ENCODE results near the gene FOXP1. TPM values are rescaled to one million over a fixed set of nuclear protein-coding genes. Genes with fewer than 3 reads are reported as not detected.
A peak's percentile ranks its signal among the peaks of the same experiment; 100 is the strongest.

Gene FOXP1
- total RNA-seq, 1 donor from 2014 or later = 128 TPM

DNA sequence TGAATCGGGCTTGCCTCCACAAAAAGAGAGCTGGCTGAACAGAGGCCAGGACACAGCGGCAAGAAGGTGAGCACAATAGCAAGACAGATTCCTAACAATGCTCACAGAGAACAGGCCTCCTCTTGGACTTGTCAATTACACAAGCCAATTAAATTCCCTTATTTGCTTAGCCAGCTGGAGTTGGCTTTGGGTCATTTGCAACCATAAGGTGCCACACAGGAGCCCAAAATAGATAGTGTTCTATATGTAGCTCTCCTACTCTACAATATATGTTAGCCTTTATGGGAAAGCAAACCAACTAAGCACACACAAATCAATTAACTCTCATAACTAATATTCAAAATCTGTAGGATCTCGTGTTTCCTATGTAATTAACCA, 335.6 kb downstream of the FOXP1 start:
- H3K27ac ChIP-seq = no peak overlapping the region

GRCh38 chr3:71247221-71247957, 336.1 kb downstream of the FOXP1 start:
- peaks cover 21% of the 10 kb centered on the region for H3K4me1 ChIP-seq
- TF ChIP-seq POLR2A (IDR thresholded peaks at IDR 0.05) (no peak), POLR2AphosphoS5 (IDR thresholded peaks at IDR 0.05; ENCODE audit: insufficient read depth in 1 of 2, low read depth in 1 of 2) (no peak)
- TF ChIP-seq, protein P1, sequence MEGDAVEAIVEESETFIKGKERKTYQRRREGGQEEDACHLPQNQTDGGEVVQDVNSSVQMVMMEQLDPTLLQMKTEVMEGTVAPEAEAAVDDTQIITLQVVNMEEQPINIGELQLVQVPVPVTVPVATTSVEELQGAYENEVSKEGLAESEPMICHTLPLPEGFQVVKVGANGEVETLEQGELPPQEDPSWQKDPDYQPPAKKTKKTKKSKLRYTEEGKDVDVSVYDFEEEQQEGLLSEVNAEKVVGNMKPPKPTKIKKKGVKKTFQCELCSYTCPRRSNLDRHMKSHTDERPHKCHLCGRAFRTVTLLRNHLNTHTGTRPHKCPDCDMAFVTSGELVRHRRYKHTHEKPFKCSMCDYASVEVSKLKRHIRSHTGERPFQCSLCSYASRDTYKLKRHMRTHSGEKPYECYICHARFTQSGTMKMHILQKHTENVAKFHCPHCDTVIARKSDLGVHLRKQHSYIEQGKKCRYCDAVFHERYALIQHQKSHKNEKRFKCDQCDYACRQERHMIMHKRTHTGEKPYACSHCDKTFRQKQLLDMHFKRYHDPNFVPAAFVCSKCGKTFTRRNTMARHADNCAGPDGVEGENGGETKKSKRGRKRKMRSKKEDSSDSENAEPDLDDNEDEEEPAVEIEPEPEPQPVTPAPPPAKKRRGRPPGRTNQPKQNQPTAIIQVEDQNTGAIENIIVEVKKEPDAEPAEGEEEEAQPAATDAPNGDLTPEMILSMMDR (IDR thresholded peaks at IDR 0.05) = no peak
- intact Hi-C loops (cut with DNase I) = loop anchor here (10.0 kb wide), 1 partner anchor 123 kb away; no protein-coding TSS in a partner anchor

More for the DNA sequence above, 335.6 kb downstream of the FOXP1 start:
- Histone ChIP-seq H3K4me3 (no peak overlapping the region), H3K9me3 (no peaks in the 10 kb centered on the region), H3K4me1 (peaks cover 21% of the 10 kb centered on the region), H3K36me3 (no peaks in the 10 kb centered on the region), H3K27me3 (no peaks in the 10 kb centered on the region)
- intact Hi-C loops (cut with DNase I) = loop anchor here (10.0 kb wide), 1 partner anchor 123 kb away; no protein-coding TSS in a partner anchor
- no peak for DNase-seq (ENCODE audit: extremely low spot score in 2 of 2)
- TF ChIP-seq POLR2AphosphoS5 (IDR thresholded peaks at IDR 0.05; ENCODE audit: insufficient read depth in 1 of 2, low read depth in 1 of 2) (no peak), POLR2A (IDR thresholded peaks at IDR 0.05) (no peak)
- TF ChIP-seq, protein P1 (IDR thresholded peaks at IDR 0.05) = no peak

GRCh38 chr3:71245971-71246880, 337.3 kb downstream of the FOXP1 start:
- Histone ChIP-seq H3K27ac (no peak overlapping the region), H3K36me3 (no peaks in the 10 kb centered on the region), H3K4me3 (no peak overlapping the region), H3K4me1 (peaks cover 21% of the 10 kb centered on the region), H3K27me3 (no peaks in the 10 kb centered on the region), H3K9me3 (no peaks in the 10 kb centered on the region)
- DNase-seq (ENCODE audit: extremely low spot score in 2 of 2) = no peak
- intact Hi-C loops (cut with DNase I) = loop anchor here (10.0 kb wide), 1 partner anchor 121 kb away; no protein-coding TSS in a partner anchor
- TF ChIP-seq, protein P1 (IDR thresholded peaks at IDR 0.05) = no peak
- TF ChIP-seq POLR2AphosphoS5 (IDR thresholded peaks at IDR 0.05; ENCODE audit: insufficient read depth in 1 of 2, low read depth in 1 of 2) (no peak), POLR2A (IDR thresholded peaks at IDR 0.05) (no peak)

More at GRCh38 chr3:71247221-71247957, 336.1 kb downstream of the FOXP1 start:
- no peak for DNase-seq (ENCODE audit: extremely low spot score in 2 of 2)
- H3K4me3 ChIP-seq = no peak overlapping the region
- no peak overlapping the region for H3K27ac ChIP-seq
- no peaks in the 10 kb centered on the region for H3K36me3 ChIP-seq
- no peaks in the 10 kb centered on the region for H3K9me3 ChIP-seq
- no peaks in the 10 kb centered on the region for H3K27me3 ChIP-seq

DNA sequence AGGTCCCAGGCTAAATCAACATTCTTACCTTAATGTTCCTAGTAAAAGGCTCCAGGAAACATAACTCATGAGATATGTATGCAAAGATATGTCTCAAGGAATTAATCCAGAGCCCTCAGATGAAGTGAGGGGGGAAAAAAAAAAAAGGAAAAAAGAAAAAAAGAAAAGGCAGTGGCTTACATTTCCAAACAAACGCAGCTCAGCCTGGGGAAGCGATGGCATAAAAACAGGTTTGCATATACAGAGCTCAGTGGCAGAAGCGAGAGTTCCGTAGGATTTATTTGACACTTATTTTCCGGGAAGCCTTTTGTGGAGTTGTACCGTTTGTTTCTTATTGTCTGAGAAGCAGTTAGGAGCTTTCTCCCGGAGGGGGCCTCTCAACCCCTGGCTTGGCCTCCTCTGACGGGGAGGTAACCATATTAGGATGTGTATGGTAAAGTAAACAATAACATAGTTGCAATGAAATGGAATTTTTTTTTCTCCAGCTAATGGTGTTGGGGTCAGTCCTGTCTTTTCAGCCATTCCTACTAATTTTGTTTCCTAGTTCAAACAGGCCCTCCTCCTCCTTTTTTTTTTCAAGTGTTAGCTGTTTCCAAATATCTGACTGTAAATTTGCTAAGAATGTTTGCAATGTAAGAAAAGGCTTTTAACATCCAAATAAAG, 338.6 kb downstream of the FOXP1 start:
- intact Hi-C loops (cut with DNase I) = loop anchor here (10.0 kb wide), 1 partner anchor 120 kb away; no protein-coding TSS in a partner anchor
- Histone ChIP-seq H3K27ac (peak overlapping the region; percentile 17), H3K4me3 (peak overlapping the region; percentile 13 to 21)

More for the DNA sequence above, 338.6 kb downstream of the FOXP1 start:
- no peaks in the 10 kb centered on the region for H3K36me3 ChIP-seq
- TF ChIP-seq POLR2AphosphoS5 (IDR thresholded peaks at IDR 0.05; ENCODE audit: insufficient read depth in 1 of 2, low read depth in 1 of 2) (no peak), POLR2A (IDR thresholded peaks at IDR 0.05) (no peak)
- TF ChIP-seq, protein P1 (IDR thresholded peaks at IDR 0.05) = no peak
- peaks cover 21% of the 10 kb centered on the region for H3K4me1 ChIP-seq
- no peaks in the 10 kb centered on the region for H3K9me3 ChIP-seq
- DNase-seq (ENCODE audit: extremely low spot score in 2 of 2) = no peak
- H3K27me3 ChIP-seq = no peaks in the 10 kb centered on the region
